Esophagus squamous epithelium (tissue), 5 donors: ENCODE measurements around the gene INTU. TPM values are rescaled to one million over a fixed set of nuclear protein-coding genes. Genes with fewer than 3 reads are reported as not detected.
"Not testable (repeated sequence)": the region's sequence is repeated elsewhere in the genome, so short reads cannot be mapped to it uniquely, and the experiment has no call there.

ENCODE experiments used
- DNase-seq: peaks from one replicate; lab custom pipeline; 2025; lab: John Stamatoyannopoulos, UW
- H3K27ac ChIP-seq, 4 donors: fragments of 200-600 bp; sonication (generic); one replicate each; pipeline ENCODE4 v1.5.1; 2016 to 2019; ENCODE audit warnings: mild to moderate bottlenecking in 1 of 4
- H3K27me3 ChIP-seq, 4 donors: fragments of 200-600 bp; sonication (generic); 1 replicate in 3 of 4; 2 replicates in 1 of 4; pipeline versions ENCODE4 v1.5.1 to v1.6.0; 2017 to 2021; ENCODE audit warnings: antibody characterized with exemption in 1 of 4
- H3K36me3 ChIP-seq, 3 donors: fragments of 200-600 bp; sonication (generic); one replicate each; pipeline ENCODE4 v1.5.1; 2016 to 2019
- H3K4me1 ChIP-seq, 3 donors: fragments of 200-600 bp; sonication (generic); one replicate each; pipeline ENCODE4 v1.5.1; 2017 to 2019
- H3K4me3 ChIP-seq, 4 donors: fragments of 200-600 bp; sonication (generic); 1 replicate in 3 of 4; 2 replicates in 1 of 4; pipeline ENCODE4 v1.5.1; 2016 to 2019; ENCODE audit warnings: mild to moderate bottlenecking in 2 of 4, moderate library complexity in 1 of 4
- H3K9me3 ChIP-seq, 3 donors: fragments of 200-600 bp; sonication (generic); one replicate each; pipeline ENCODE4 v1.5.1; 2016 to 2019
- POLR2A ChIP-seq, 4 donors: fragments of 450-650 bp; IDR thresholded peaks; one replicate each; pipeline ENCODE4 v1.6.1; 2017; ENCODE audit warnings: antibody characterized with exemption in 4 of 4, mild to moderate bottlenecking in 4 of 4, moderate library complexity in 3 of 4
- WGBS, 2 donors: methylation state at CpG; one replicate each; pipeline ENCODE4 v1.1.5; 2018; 5-methylcytosine and 5-hydroxymethylcytosine counted together
- intact Hi-C: fragments of 100-400 bp; cut with DNase I; formaldehyde crosslinking; loops from one replicate; pipeline ENCODE4 v1.15.0; 2022
- total RNA-seq, 4 donors: library from RNA; depleted of rRNA; stranded (reverse); fragments of >200 nt; gene quantifications; one replicate each; pipeline ENCODE4 v1.1.0, GENCODE V29; 2016
- TF ChIP-seq, protein P1 (sequence below), 6 experiments: fragments of 450-650 bp in 4 of 6; fragments of 200-600 bp in 2 of 6; sonication (generic) in 2 of 6; IDR thresholded peaks; one replicate each; pipeline ENCODE4 v1.5.1; 2016 to 2019; ENCODE audit warnings: antibody characterized with exemption in 6 of 6, mild to moderate bottlenecking in 4 of 6, moderate library complexity in 4 of 6
- donor health status: DM: yes; HTN: yes; CAD: no.

The INTU gene
- total RNA-seq, 4 donors from 2014 or later: 4.3 to 11.4 (median 6.1) TPM

DNA sequence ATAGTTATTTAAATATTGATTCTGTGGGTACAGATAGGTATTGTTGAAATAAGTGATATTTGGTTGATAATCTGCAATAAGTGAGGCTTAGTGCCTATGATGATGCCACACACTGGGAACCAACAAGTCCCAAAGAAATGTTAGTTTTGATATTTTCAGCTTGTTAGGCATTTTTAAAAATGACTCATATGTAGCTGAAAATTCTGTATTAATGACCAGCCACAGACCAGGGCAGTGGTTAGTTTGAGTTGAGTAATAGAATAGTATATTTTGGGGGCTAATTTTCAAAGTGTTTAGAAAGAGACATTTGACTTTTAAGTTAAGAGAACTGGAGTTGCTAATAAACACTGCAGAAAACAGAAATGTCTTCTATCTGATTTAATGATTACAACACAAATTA lies 9.4 kb downstream of the INTU start:
- DNase-seq: no peak

DNA sequence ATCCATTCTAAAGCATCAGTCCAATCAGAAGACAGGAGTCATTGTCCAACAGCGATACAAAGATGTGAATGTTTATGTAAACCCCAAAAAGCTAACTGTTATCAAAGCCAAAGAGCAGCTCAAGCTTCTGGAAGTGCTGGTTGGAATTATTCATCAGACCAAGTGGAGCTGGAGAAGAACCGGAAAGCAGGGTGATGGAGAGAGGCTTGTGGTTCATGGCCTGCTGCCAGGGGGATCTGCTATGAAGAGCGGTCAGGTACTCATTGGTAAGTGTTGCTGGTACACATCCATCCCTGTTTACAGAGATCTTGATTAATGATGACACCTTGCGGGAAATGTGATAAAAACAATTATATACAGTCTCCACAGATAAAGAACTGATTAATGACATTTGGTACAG lies 11.0 kb downstream of the INTU start:
- Histone ChIP-seq H3K4me1 (peaks cover 0 to 8% (median 2%) of the 10 kb centered on the region in 3 donors), H3K36me3 (peaks cover 0 to 28% (median 0%) of the 10 kb centered on the region in 3 donors), H3K27me3 (no peaks in the 10 kb centered on the region), H3K9me3 (no peaks in the 10 kb centered on the region), H3K4me3 (no peak overlapping the region), H3K27ac (no peak overlapping the region)
- TF ChIP-seq, protein P1, sequence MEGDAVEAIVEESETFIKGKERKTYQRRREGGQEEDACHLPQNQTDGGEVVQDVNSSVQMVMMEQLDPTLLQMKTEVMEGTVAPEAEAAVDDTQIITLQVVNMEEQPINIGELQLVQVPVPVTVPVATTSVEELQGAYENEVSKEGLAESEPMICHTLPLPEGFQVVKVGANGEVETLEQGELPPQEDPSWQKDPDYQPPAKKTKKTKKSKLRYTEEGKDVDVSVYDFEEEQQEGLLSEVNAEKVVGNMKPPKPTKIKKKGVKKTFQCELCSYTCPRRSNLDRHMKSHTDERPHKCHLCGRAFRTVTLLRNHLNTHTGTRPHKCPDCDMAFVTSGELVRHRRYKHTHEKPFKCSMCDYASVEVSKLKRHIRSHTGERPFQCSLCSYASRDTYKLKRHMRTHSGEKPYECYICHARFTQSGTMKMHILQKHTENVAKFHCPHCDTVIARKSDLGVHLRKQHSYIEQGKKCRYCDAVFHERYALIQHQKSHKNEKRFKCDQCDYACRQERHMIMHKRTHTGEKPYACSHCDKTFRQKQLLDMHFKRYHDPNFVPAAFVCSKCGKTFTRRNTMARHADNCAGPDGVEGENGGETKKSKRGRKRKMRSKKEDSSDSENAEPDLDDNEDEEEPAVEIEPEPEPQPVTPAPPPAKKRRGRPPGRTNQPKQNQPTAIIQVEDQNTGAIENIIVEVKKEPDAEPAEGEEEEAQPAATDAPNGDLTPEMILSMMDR (IDR thresholded peaks at IDR 0.05): no peak
- no peak for TF ChIP-seq POLR2A (IDR thresholded peaks at IDR 0.05)
- no peak for DNase-seq
- intact Hi-C loops: no loop called here
- WGBS, 2 donors: 93 to 94% methylated on average over 4 of the region's 4 CpGs

More for the DNA sequence above, 9.4 kb downstream of the INTU start:
- no peak overlapping the region for H3K4me3 ChIP-seq
- no peaks in the 10 kb centered on the region for H3K9me3 ChIP-seq
- H3K4me1 ChIP-seq: peaks cover 0 to 8% (median 2%) of the 10 kb centered on the region in 3 donors
- peaks cover 0 to 24% (median 0%) of the 10 kb centered on the region in 3 donors for H3K36me3 ChIP-seq
- no peak overlapping the region for H3K27ac ChIP-seq
- TF ChIP-seq, protein P1 (IDR thresholded peaks at IDR 0.05): no peak
- TF ChIP-seq POLR2A (IDR thresholded peaks at IDR 0.05): no peak
- H3K27me3 ChIP-seq: no peaks in the 10 kb centered on the region
- intact Hi-C loops: no loop called here

DNA sequence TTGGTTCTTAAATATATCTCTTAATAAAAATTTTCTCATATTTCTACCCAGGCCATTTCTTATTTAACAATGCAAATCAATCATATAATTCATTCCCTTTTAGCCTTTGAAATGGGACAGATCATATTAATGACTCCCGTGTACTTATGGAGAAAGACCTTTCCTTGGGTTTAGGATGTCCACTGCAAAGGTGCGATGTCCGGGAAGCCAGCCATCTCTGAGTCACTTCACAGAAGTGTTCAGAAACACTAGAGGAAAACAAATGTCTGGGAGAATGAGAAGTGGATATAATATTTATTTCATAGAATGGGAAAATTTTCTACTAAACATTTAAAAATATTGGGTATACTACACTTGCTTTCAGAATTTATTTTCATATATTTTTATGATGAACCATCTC lies 15.3 kb downstream of the INTU start:
- H3K27me3 ChIP-seq: no peaks in the 10 kb centered on the region
- 67 to 69% methylated on average over 3 of the region's 3 CpGs for WGBS, 2 donors

DNA sequence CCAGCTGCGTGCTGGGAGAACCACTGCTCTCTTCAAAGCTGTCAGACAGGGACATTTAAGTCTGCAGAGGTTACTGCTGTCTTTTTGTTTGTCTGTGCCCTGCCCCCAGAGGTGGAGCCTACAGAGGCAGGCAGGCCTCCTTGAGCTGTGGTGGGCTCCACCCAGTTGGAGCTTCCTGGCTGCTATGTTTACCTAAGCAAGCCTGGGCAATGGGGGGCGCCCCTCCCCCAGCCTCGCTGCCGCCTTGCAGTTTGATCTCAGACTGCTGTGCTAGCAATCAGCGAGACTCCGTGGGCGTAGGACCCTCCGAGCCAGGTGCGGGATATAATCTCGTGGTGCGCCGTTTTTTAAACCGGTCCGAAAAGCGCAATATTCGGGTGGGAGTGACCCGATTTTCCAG lies 22.8 kb downstream of the INTU start:
- intact Hi-C loops, H3K27me3 ChIP-seq, H3K4me1 ChIP-seq, H3K27ac ChIP-seq, DNase-seq, H3K4me3 ChIP-seq, H3K9me3 ChIP-seq: not testable (repeated sequence)
- peaks cover 0 to 16% (median 0%) of the 10 kb centered on the region in 3 donors for H3K36me3 ChIP-seq
- WGBS, 2 donors: no CpG with 5 or more reads among the region's 17 CpGs

More for the DNA sequence above, 15.3 kb downstream of the INTU start:
- H3K36me3 ChIP-seq: peaks cover 0 to 28% (median 0%) of the 10 kb centered on the region in 3 donors
- no peak for TF ChIP-seq POLR2A (IDR thresholded peaks at IDR 0.05)
- TF ChIP-seq, protein P1 (IDR thresholded peaks at IDR 0.05): no peak
- intact Hi-C loops: no loop called here
- H3K27ac ChIP-seq: no peak overlapping the region
- no peak overlapping the region for H3K4me3 ChIP-seq
- DNase-seq: no peak
- no peaks in the 10 kb centered on the region for H3K4me1 ChIP-seq
- H3K9me3 ChIP-seq: no peaks in the 10 kb centered on the region

DNA sequence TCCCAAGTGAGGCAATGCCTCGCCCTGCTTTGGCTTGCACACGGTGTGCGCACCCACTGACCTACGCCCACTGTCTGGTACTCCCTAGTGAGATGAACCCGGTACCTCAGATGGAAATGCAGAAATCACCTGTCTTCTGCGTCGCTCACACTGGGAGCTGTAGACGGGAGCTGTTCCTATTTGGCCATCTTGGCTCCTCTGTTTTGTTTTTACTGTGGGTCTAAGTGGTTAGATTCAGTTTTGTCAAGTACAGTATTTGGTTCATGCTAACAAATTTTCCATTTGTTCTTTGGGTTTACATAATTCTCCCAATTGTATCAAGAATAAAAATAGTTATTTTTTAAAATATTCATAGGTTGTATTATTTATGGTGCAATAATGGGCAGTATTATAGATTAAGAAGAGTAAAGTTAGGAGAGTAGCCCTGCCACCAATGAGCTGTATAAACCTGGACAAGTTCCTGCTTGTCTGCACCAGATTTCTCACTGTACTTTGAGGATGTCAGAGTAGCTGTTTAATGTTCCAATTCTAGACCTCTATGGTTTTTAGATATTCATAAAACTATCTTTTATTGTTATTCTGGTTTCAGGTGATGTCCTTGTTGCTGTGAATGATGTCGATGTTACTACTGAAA lies 23.4 kb downstream of the INTU start:
- H3K4me1 ChIP-seq: no peaks in the 10 kb centered on the region
- intact Hi-C loops: no loop called here
- 95% methylated on average over 8 of the region's 9 CpGs for WGBS, 2 donors
- TF ChIP-seq, protein P1 (IDR thresholded peaks at IDR 0.05): no peak
- no peak for TF ChIP-seq POLR2A (IDR thresholded peaks at IDR 0.05)
- peaks cover 0 to 16% (median 0%) of the 10 kb centered on the region in 3 donors for H3K36me3 ChIP-seq
- no peak overlapping the region for H3K4me3 ChIP-seq
- H3K27ac ChIP-seq: no peak overlapping the region
- H3K27me3 ChIP-seq: no peaks in the 10 kb centered on the region
- no peaks in the 10 kb centered on the region for H3K9me3 ChIP-seq
- DNase-seq: no peak
